Choroid plexus epithelial cell (primary cell): Measurements from ENCODE around the gene CELF2.

Source experiments
- DNase-seq: peaks from one replicate; pipeline ENCODE4 v3.0.0-alpha.2; 2010; ENCODE audit warnings: low read depth
- H3K4me3 ChIP-seq: 2 replicates; pipeline ENCODE4 v1.5.1; 2011; ENCODE audit warnings: low read depth, mild to moderate bottlenecking, control low read depth, low read length, moderate library complexity
- CTCF ChIP-seq: conservative IDR thresholded peaks from 2 replicates; pipeline ENCODE4 v1.5.1; 2011; ENCODE audit warnings: low read depth, mild to moderate bottlenecking, control low read depth, inconsistent platforms, low read length, moderate library complexity

Gene CELF2

GRCh38 chr10:11280187-11280932, 262.7 kb downstream of the CELF2 start:
- DNase-seq, result no peak
- TF ChIP-seq CTCF, result no peak

GRCh38 chr10:11282156-11282555, 264.5 kb downstream of the CELF2 start:
- no peak for DNase-seq
- no peak for TF ChIP-seq CTCF
- H3K4me3 ChIP-seq, result no peak overlapping the region

More at GRCh38 chr10:11280187-11280932, 262.7 kb downstream of the CELF2 start:
- no peak overlapping the region for H3K4me3 ChIP-seq

- no peak overlapping the region for H3K4me3 ChIP-seq
- no peak for TF ChIP-seq CTCF
- DNase-seq, result no peak
Observed at GRCh38 chr10:11282661-11283060, 265.0 kb downstream of the CELF2 start.

GRCh38 chr10:11284291-11285085, 266.8 kb downstream of the CELF2 start:
- H3K4me3 ChIP-seq, result no peak overlapping the region
- no peak for TF ChIP-seq CTCF
- DNase-seq, result no peak

GRCh38 chr10:11285171-11285570, 267.5 kb downstream of the CELF2 start:
- no peak overlapping the region for H3K4me3 ChIP-seq
- peak; percentile 15 for TF ChIP-seq CTCF
- peak; percentile 5 for DNase-seq

- DNase-seq, result peak; percentile 4
- TF ChIP-seq CTCF, result no peak
- no peak overlapping the region for H3K4me3 ChIP-seq
Observed at GRCh38 chr10:11286261-11286852, 268.7 kb downstream of the CELF2 start.
